ENCODE data around the gene SLC25A33.

DNA sequence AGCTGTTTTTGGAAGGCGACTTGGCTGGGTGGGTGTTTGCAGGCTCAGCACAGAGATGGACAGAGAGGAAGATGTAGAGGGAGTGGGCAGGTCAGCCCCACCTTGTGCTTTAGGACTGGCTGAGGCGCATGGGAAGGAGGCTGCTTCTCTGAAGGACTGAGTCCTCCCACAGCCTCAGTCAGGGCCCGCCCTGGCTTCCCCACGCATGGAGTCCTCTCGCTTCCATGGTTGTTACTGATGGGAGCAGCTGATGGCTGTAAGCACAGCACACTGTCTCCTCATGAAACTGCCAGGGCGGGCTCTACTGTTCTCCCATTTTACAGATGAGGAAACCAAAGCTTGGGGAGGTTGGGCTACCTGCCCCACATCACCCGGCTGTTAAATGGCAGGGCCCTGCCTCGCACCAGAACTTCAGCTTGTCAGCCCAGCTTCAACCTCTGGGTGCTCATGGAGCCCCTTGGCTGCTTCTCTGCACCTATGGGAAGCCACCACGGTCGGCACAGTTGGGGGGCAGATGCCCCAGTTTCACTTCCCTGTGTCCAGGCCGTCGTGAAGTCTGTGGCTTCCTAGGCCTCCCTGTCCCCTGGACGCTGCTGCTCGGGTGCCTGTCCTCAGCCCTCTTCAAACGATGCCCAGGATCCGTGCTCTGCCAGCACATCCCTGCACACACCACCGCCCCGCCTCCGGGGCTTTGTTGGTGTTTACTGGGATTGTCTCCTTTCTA is 51.8 kb downstream of the SLC25A33 start:
- no peak for TF ChIP-seq TAF1 (IDR thresholded peaks at IDR 0.05; ENCODE audit: low read depth, low read length)
- peak; percentile 87 for TF ChIP-seq SPI1 (IDR thresholded peaks at IDR 0.05; ENCODE audit: low read depth, low read length)
- TF ChIP-seq POLR2A (IDR thresholded peaks at IDR 0.05; ENCODE audit: low read depth, low read length), result no peak
- TF ChIP-seq POLR2AphosphoS5 (IDR thresholded peaks at IDR 0.05; ENCODE audit: low read depth, low read length), result no peak
- TF ChIP-seq POU2F2 (IDR thresholded peaks at IDR 0.05; ENCODE audit: low read depth, low read length), result no peak
- TF ChIP-seq PAX5 (IDR thresholded peaks at IDR 0.05; ENCODE audit: insufficient read depth, low read length, severe bottlenecking), result no peak

Data from GM12891 (cell line).